ENCODE data around the gene FOXG1.

DNA sequence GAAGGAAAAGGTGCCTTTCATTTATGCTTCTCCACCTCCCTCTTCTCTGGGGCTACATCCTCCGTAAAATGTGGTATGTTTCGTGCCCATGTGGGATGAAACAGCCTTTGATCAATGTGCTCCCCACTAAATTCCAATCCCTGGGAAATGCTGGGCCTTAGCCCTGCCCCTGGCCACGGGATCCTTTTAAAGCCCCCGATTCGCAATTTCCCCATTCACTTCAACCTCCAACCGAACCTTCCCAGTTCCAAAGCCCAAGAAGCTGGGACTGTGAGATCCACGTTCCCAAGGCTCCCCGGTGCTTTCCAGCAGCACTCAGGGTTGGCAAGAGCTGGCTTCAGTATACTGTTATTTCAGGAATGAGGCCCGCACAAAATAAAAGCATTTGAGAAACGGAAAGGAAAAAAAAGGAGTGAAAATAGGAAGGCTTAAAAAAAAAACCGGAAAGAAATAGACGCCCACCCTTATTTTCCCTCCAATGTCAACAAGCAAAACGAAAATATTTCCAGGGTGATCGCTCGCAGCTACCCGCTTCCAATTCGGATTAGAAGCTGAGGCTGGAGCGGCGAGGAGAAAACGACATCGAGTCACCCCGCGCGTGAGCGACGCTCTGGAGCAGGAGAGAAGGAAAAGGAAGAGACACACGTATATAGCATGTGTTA, 1.3 kb upstream of the FOXG1 start:
- TF ChIP-seq, protein P1, sequence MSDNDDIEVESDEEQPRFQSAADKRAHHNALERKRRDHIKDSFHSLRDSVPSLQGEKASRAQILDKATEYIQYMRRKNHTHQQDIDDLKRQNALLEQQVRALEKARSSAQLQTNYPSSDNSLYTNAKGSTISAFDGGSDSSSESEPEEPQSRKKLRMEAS (IDR thresholded peaks at IDR 0.05) = no peak
- TF ChIP-seq KDM1A (IDR thresholded peaks at IDR 0.05; ENCODE audit: low read depth) (no peak), FOSB (CRISPR knock-in tag; IDR thresholded peaks at IDR 0.05) (no peak), MAFK (IDR thresholded peaks at IDR 0.05; ENCODE audit: partially characterized antibody) (no peak), MYC (IDR thresholded peaks at IDR 0.05; ENCODE audit: borderline replicate concordance, low read length) (no peak), POLR2A (IDR thresholded peaks at IDR 0.05; ENCODE audit: low read length) (no peak), TFCP2L1 (CRISPR knock-in tag; IDR thresholded peaks at IDR 0.05) (no peak), CEBPB (IDR thresholded peaks at IDR 0.05) (no peak), BHLHE40 (IDR thresholded peaks at IDR 0.05; ENCODE audit: low read depth, low read length) (no peak), EHMT2 (IDR thresholded peaks at IDR 0.05; ENCODE audit: low read depth) (no peak)
- TF ChIP-seq, protein P2, sequence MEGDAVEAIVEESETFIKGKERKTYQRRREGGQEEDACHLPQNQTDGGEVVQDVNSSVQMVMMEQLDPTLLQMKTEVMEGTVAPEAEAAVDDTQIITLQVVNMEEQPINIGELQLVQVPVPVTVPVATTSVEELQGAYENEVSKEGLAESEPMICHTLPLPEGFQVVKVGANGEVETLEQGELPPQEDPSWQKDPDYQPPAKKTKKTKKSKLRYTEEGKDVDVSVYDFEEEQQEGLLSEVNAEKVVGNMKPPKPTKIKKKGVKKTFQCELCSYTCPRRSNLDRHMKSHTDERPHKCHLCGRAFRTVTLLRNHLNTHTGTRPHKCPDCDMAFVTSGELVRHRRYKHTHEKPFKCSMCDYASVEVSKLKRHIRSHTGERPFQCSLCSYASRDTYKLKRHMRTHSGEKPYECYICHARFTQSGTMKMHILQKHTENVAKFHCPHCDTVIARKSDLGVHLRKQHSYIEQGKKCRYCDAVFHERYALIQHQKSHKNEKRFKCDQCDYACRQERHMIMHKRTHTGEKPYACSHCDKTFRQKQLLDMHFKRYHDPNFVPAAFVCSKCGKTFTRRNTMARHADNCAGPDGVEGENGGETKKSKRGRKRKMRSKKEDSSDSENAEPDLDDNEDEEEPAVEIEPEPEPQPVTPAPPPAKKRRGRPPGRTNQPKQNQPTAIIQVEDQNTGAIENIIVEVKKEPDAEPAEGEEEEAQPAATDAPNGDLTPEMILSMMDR (IDR thresholded peaks at IDR 0.05) = no peak
- TF ChIP-seq, protein P3, sequence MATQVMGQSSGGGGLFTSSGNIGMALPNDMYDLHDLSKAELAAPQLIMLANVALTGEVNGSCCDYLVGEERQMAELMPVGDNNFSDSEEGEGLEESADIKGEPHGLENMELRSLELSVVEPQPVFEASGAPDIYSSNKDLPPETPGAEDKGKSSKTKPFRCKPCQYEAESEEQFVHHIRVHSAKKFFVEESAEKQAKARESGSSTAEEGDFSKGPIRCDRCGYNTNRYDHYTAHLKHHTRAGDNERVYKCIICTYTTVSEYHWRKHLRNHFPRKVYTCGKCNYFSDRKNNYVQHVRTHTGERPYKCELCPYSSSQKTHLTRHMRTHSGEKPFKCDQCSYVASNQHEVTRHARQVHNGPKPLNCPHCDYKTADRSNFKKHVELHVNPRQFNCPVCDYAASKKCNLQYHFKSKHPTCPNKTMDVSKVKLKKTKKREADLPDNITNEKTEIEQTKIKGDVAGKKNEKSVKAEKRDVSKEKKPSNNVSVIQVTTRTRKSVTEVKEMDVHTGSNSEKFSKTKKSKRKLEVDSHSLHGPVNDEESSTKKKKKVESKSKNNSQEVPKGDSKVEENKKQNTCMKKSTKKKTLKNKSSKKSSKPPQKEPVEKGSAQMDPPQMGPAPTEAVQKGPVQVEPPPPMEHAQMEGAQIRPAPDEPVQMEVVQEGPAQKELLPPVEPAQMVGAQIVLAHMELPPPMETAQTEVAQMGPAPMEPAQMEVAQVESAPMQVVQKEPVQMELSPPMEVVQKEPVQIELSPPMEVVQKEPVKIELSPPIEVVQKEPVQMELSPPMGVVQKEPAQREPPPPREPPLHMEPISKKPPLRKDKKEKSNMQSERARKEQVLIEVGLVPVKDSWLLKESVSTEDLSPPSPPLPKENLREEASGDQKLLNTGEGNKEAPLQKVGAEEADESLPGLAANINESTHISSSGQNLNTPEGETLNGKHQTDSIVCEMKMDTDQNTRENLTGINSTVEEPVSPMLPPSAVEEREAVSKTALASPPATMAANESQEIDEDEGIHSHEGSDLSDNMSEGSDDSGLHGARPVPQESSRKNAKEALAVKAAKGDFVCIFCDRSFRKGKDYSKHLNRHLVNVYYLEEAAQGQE (IDR thresholded peaks at IDR 0.05) = no peak
- TF ChIP-seq, protein P4, sequence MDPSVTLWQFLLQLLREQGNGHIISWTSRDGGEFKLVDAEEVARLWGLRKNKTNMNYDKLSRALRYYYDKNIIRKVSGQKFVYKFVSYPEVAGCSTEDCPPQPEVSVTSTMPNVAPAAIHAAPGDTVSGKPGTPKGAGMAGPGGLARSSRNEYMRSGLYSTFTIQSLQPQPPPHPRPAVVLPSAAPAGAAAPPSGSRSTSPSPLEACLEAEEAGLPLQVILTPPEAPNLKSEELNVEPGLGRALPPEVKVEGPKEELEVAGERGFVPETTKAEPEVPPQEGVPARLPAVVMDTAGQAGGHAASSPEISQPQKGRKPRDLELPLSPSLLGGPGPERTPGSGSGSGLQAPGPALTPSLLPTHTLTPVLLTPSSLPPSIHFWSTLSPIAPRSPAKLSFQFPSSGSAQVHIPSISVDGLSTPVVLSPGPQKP (IDR thresholded peaks at IDR 0.05; ENCODE audit: low read depth, low read length) = no peak
